Muscle layer of colon (tissue), 2 donors: ENCODE data around the gene AFG3L2.

ENCODE experiments used
- H3K27ac ChIP-seq: one replicate; pipeline ENCODE4 v1.7.0; 2013; ENCODE audit warnings: low read depth, mild to moderate bottlenecking, low read length, moderate library complexity
- H3K27me3 ChIP-seq, 2 donors: one replicate each; pipeline ENCODE4 v1.7.0; 2013; ENCODE audit warnings: low read length in 2 of 2, mild to moderate bottlenecking in 2 of 2; ENCODE audit not compliant: insufficient read depth in 2 of 2, control insufficient read depth in 1 of 2
- H3K36me3 ChIP-seq: one replicate; pipeline ENCODE4 v1.7.0; 2013; ENCODE audit warnings: mild to moderate bottlenecking, low read length; ENCODE audit not compliant: insufficient read depth
- H3K4me1 ChIP-seq: one replicate; pipeline ENCODE4 v1.7.0; 2013; ENCODE audit warnings: mild to moderate bottlenecking, low read length; ENCODE audit not compliant: insufficient read depth
- H3K4me3 ChIP-seq, 2 donors: one replicate each; pipeline ENCODE4 v1.7.0; 2013; ENCODE audit warnings: low read length in 2 of 2, low read depth in 1 of 2, mild to moderate bottlenecking in 1 of 2, moderate library complexity in 1 of 2
- H3K9ac ChIP-seq: one replicate; pipeline ENCODE4 v1.7.0; 2013; ENCODE audit warnings: low read length
- H3K9me3 ChIP-seq: one replicate; pipeline ENCODE4 v1.7.0; 2013; ENCODE audit warnings: mild to moderate bottlenecking, low read length
- donor health status: abdominal sarcoma.
- donor health status: Adenocarcinoma of cecum.

Gene AFG3L2

DNA sequence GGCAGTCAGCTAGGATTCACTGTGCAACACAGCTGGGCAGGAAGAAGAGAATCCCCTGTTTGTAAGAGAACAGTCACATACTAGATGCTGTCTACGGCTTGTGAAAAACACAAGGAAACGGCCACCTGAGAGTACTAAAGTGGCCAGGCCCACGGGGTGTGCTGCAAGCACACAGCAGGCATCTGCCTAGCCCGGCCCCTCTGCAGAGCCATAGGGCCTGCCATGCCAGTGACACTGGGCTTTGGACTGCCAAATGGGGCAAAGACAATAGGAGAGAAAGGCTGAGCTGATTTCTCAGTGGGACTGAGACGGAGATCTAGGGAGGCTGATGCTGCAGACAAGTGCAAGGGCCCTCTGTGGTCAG is 58.7 kb downstream of the AFG3L2 start:
- Histone ChIP-seq H3K27me3 (no peaks in the 10 kb centered on the region), H3K4me3 (peak overlapping the region; percentile 6 to 17), H3K36me3 (peaks cover 26% of the 10 kb centered on the region), H3K27ac (peak overlapping the region; percentile 93), H3K9ac (peak overlapping the region; percentile 12), H3K9me3 (no peaks in the 10 kb centered on the region), H3K4me1 (peaks cover 68% of the 10 kb centered on the region)

DNA sequence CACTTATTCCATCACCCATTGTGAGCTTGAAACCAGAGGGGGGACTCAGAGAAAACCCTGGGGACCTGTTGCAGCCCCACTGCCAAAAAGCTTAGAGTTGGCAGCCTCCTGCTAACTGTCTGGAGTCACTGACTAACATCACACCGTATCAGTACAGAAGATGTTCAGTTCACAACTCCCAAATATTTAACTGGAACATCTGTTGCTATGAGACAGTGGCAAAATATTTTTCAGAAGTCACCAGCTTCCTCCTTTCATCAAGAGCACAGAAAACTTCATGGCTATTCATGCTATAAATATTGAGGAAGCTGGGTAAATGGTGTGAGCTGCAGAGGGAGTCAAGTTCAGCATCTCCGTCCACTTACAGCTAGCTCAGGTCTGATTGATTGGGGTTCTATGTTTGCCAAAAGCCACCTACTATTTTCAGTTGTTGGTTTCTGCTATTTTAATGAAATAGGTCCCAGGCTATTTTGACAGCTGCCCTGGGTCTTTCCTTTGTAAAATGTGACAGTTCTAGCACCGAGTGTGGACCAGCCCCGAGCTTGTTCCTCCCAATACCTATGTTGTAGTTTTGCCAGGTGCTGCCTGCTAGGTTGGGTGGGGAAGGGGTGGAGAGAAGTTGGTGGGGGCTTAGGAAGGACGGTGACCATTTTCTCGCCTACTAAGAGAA is 59.2 kb downstream of the AFG3L2 start:
- Histone ChIP-seq H3K4me3 (peak overlapping the region; percentile 6 to 17), H3K9ac (peak overlapping the region; percentile 12), H3K9me3 (no peaks in the 10 kb centered on the region), H3K4me1 (peaks cover 73% of the 10 kb centered on the region), H3K27ac (peak overlapping the region; percentile 93), H3K36me3 (peaks cover 26% of the 10 kb centered on the region), H3K27me3 (no peaks in the 10 kb centered on the region)

DNA sequence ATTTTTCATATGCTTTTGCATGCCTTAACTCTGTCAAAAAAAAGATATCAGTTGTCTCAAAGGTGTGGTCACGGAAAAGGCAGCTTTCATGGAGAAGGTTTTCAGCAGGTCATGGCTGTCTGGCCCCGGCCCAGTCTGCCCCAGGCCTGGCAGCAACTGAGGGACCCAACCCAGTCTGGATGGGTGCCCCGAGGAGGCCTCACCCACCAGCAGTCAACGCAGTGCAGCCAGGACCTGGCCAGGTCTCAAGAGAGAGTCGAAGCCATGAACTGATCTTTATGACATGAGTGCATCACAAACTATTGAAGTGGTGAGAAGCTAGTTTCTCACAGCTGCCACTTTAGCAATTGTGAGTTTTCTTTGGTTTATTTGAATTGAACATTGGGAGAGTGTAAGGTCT is 61.1 kb downstream of the AFG3L2 start:
- H3K27ac ChIP-seq = peak overlapping the region; percentile 41
- H3K9ac ChIP-seq = no peak overlapping the region
- H3K9me3 ChIP-seq = peaks cover 8% of the 10 kb centered on the region
- peaks cover 68% of the 10 kb centered on the region for H3K4me1 ChIP-seq
- peaks cover 33% of the 10 kb centered on the region for H3K36me3 ChIP-seq
- H3K4me3 ChIP-seq = no peak overlapping the region
- no peaks in the 10 kb centered on the region for H3K27me3 ChIP-seq

DNA sequence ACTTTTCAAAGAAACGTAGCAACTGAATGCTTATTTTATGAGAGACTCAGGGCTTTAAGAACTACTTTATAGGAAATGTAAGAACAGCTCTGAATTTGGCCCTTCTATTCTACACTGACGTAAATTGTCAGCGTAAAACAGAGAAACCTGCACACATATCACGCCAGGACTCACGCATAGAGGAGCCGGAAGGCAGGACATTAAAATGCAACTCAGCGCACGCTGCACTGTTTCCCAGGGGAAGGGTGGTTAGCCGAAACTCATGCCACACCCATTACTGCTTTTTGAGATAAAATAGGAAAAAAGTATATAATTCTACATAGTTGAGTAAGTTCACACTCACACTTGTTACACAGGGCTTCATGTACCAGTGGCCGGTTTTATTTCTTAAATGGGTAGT is 61.5 kb downstream of the AFG3L2 start:
- Histone ChIP-seq H3K9ac (peak overlapping the region; percentile 29), H3K4me3 (no peak overlapping the region), H3K27me3 (no peaks in the 10 kb centered on the region), H3K36me3 (peaks cover 33% of the 10 kb centered on the region), H3K27ac (peak overlapping the region; percentile 68), H3K9me3 (peaks cover 8% of the 10 kb centered on the region), H3K4me1 (peaks cover 66% of the 10 kb centered on the region)

DNA sequence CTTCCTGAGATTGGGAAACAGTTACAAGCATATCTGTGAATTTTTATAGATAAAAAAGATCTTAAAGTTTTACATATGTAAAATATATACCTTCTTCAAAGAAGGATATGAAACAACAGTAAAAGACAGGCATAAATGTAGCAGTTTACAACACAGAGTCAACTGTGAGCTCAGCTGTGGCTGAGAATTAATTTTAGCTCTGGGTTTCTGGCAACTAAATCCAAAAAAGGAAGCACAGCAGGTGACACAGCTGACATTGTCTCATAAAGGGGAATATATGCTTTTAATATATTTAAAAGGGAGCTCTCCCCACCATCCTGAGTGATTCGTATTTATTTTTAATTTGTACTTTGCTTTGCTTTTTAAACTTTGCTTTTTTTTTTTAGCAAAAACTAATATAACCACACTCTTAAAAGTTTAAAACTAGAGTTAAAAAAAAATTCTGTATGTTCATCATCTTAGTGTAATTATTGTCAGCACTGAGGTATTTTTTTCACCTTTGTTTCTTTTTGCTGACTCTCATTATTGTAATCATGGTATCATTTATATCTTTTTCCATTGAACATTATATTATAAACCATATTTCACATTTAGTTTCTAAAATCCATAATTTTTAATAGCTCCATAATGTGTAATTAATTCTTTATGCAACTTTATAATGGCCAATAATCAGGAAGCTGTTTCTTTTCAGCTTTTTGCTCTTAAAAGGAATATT is 62.3 kb downstream of the AFG3L2 start:
- Histone ChIP-seq H3K27me3 (no peaks in the 10 kb centered on the region), H3K4me3 (peak overlapping the region in 1 of 2 donors; percentile 8), H3K9me3 (peaks cover 8% of the 10 kb centered on the region), H3K27ac (peak overlapping the region; percentile 68), H3K4me1 (peaks cover 71% of the 10 kb centered on the region), H3K9ac (peak overlapping the region; percentile 41), H3K36me3 (peaks cover 35% of the 10 kb centered on the region)

DNA sequence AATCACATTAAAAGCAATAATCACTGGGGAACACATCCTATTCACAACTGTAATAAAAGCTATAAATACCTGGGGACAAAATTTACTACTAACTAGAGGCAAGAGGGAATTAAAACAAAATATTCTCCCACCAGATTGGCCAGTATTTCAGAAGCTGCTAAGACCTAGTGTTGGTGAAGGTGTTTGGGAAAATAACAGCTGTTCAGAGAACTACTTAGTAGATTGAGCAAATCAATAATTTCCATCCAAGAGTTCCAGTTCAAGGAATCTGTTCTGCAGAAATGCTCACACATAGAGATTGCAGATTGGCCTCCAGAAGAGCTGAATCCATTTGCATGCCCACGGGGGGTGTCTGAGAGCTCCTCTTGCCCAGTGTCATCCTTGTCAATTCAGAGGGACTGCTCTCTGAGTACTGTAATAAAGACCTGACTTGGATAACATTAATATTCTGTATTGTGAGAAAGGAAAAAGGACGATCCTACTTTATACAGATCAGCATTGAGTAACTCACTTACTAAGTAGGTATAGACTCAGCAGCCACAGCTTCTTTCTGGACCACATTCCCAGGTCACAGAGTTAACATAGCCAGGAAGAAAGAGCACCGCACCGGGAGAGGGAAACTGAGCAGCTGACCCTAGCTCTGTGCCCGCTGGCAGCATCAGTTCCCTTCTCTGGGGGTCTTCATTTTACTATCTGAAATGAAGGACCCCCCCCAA is 63.3 kb downstream of the AFG3L2 start:
- Histone ChIP-seq H3K36me3 (peaks cover 39% of the 10 kb centered on the region), H3K27me3 (no peaks in the 10 kb centered on the region), H3K9me3 (peaks cover 8% of the 10 kb centered on the region), H3K9ac (peak overlapping the region; percentile 41), H3K4me3 (peak overlapping the region in 1 of 2 donors; percentile 8), H3K27ac (peak overlapping the region; percentile 68), H3K4me1 (peaks cover 73% of the 10 kb centered on the region)

DNA sequence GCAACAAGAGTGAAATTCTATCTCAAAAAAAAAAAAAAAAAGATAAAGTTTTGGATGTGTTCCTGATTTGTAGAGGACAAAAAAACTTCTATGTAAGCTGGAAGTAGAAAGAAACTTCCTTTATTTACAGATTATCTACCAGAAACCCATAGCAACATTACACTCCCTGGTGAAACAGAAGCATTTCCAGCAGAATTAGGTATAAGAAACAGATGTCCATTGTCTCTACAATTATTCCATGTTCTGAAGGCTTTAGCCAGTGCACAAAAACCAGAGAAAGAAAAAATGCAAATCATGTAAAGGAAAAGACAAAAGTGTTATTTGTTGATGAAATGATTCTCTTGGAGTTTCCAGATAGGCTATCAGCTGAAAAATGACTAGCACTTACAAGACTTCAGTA is 64.1 kb downstream of the AFG3L2 start:
- H3K9ac ChIP-seq = no peak overlapping the region
- peaks cover 66% of the 10 kb centered on the region for H3K4me1 ChIP-seq
- no peak overlapping the region for H3K4me3 ChIP-seq
- H3K36me3 ChIP-seq = peaks cover 39% of the 10 kb centered on the region
- H3K9me3 ChIP-seq = peaks cover 8% of the 10 kb centered on the region
- peak overlapping the region; percentile 46 for H3K27ac ChIP-seq
- H3K27me3 ChIP-seq = no peaks in the 10 kb centered on the region

DNA sequence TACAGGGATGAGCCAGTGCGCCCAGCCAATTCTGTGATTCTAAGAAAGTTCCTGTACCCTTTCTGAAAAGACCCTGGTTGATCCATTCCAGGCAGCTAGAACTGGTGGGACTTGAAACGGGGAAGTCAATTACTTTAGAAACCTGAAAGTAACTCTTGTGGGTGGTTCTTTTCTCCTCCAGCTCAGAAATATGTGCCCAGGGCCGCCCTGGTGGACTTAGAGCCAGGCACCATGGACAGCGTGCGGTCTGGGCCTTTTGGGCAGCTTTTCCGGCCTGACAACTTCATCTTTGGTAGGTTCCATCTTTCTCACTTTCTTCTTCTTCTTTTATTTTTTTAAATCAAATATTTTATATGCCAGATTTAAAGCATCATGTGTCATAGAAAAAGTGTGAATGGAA is 66.3 kb downstream of the AFG3L2 start:
- peaks cover 39% of the 10 kb centered on the region for H3K36me3 ChIP-seq
- no peaks in the 10 kb centered on the region for H3K27me3 ChIP-seq
- H3K27ac ChIP-seq = peak overlapping the region; percentile 21
- peak overlapping the region in 1 of 2 donors; percentile 88 for H3K4me3 ChIP-seq
- peaks cover 8% of the 10 kb centered on the region for H3K9me3 ChIP-seq
- peaks cover 59% of the 10 kb centered on the region for H3K4me1 ChIP-seq
- no peak overlapping the region for H3K9ac ChIP-seq

DNA sequence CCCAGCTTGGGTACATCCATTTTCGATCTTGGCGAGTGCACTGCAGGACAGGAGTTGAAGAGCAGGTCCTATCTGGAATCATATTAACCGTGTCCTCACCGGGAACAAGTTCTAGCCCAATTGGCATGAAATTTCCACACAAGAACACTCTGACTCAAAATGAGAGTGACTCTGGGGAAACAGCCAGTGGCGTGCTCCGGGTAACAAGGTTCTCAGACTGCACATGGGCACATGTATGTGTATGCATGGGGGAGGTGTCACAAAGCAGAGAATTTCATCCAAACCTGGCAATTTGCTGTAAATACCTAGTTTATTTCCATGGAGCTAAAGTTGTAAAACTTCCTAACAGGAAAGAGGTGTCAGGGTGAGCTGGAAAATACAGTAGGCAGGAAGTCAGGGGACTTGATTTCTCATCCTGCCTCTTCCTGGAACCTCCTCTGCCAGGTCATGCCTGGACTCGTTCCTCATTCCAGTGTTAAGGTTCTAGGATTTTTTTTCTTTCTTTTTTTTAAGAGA is 67.3 kb downstream of the AFG3L2 start:
- H3K4me1 ChIP-seq = peaks cover 54% of the 10 kb centered on the region
- H3K27me3 ChIP-seq = no peaks in the 10 kb centered on the region
- H3K36me3 ChIP-seq = peaks cover 39% of the 10 kb centered on the region
- H3K9ac ChIP-seq = peak overlapping the region; percentile 92
- H3K4me3 ChIP-seq = peak overlapping the region; percentile 88
- H3K27ac ChIP-seq = peak overlapping the region; percentile 95
- H3K9me3 ChIP-seq = peaks cover 8% of the 10 kb centered on the region

DNA sequence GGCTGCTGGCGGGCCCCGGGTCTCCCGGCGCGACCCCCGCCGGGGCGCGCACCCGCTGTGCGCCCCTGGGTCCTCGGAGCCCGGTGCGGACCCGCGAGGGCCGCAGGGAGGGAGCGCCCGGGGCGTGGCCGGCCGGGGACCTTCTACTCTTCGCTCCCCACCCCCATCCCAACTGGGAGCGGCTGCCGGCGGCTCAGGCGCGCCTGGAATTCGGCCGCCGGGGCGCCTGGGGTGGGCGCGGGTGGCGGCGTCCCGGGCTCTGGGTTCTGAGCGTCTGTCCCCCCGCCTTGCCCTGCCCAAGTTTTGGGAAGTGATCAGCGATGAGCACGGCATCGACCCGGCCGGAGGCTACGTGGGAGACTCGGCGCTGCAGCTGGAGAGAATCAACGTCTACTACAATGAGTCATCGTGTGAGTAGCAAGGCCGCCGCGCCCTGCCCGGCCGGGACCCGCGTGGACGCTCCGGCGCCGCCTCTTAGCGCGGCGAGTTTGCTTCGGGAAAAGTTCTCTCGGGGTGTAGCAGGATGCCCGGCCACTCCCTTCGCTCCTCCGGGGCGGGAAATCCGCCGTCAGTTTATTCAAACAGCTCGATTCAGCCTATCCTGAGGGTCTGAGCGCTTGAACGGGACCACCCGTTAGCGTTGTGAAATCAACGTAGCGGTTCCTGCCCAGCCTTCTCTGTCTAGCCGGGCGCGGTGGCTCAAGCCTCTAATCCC is 68.5 kb downstream of the AFG3L2 start:
- Histone ChIP-seq H3K4me1 (peaks cover 44% of the 10 kb centered on the region), H3K4me3 (peak overlapping the region; percentile 88), H3K9ac (peak overlapping the region; percentile 92)

More for the DNA sequence above, 68.5 kb downstream of the AFG3L2 start:
- H3K27ac ChIP-seq = peak overlapping the region; percentile 95
- H3K27me3 ChIP-seq = no peaks in the 10 kb centered on the region
- peaks cover 31% of the 10 kb centered on the region for H3K36me3 ChIP-seq
- peaks cover 8% of the 10 kb centered on the region for H3K9me3 ChIP-seq
